Stimulated activated naive CD4-positive, alpha-beta T cell (primary cell): ENCODE data around the gene DLGAP1.

Experiments
- DNase-seq, 6 experiments: peaks; one replicate each; lab custom pipeline; 2025; lab: John Stamatoyannopoulos, UW

Gene DLGAP1

DNA sequence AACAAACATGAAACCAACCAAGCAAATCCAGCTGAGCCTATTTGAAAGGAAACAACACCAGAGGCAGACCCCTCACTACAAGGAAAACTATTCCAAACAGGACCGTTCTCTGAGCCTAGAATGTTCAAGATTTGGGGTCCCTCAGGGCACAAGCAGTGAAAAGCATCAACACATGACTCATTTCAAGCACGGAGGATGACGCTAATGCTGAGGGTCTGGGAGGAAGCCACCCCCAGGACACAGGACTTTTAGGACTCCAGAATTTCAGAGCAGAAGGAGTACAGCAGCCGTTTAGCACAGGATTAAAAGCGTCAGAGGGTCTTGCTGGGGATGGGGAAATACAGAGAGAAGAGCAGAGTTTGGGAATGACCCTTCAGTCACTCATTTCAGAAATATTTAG is 168.9 kb downstream of the DLGAP1 start:
- no peak for DNase-seq

- DNase-seq: no peak
These were observed 169.6 kb downstream of the DLGAP1 start for GRCh38 chr18:4285525-4285924.

GRCh38 chr18:4284528-4284927 is 170.6 kb downstream of the DLGAP1 start:
- DNase-seq: no peak

GRCh38 chr18:4283746-4284291 is 171.3 kb downstream of the DLGAP1 start:
- DNase-seq: no peak

- no peak for DNase-seq
These were observed 172.2 kb downstream of the DLGAP1 start for GRCh38 chr18:4282954-4283353.

DNA sequence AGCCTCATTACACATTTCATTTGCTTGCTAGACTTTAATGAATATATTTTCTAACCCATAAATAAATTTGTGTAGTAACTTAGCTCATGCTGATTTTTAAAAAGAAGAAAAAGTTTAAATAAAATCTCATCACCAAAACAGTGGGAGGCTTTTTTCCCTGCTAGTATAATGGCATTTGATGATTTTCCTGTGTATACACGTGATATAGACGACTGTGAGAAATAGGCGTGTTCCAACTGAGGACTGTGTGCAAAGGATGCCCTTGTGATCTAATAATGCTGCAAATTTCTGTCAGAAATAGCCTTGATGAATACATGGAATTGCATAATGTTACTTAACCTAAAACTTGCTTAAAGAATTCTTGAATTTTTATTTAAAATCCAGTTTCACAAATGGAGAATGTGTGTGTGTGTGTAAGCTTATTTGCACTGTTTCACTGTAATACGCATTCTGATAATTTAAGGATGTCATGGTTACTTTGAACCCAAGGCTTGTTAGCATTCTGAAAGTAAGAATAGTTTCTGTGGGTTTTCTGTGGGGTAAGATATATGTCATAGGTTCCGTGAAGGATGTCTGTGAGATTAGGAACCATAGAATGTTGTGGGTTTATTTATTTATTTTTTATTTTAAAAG is 178.0 kb downstream of the DLGAP1 start:
- no peak for DNase-seq

- no peak for DNase-seq
These were observed 183.2 kb downstream of the DLGAP1 start for GRCh38 chr18:4271952-4272351.

GRCh38 chr18:4270988-4271387 is 184.1 kb downstream of the DLGAP1 start:
- no peak for DNase-seq

DNA sequence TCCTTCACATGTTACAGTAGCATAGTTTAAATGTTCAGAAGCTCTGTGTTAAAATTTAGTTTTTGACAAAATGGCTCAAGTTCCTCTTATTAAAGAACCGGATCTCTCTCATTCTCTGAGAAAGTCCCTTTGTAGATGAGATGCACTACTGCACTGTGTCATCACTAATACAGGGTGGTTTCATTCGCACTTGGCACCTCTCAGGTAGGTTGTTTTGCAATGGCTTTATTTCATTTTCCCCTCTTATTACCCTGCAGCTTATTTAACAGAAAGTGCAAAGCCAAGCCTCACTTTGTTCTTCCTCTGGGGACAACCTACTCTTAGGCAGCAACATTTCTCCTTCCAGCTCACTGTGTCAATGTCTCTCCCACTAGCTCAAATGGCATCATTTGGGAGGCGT is 185.1 kb downstream of the DLGAP1 start:
- DNase-seq: no peak

GRCh38 chr18:4267641-4268040 is 187.5 kb downstream of the DLGAP1 start:
- DNase-seq: no peak

DNA sequence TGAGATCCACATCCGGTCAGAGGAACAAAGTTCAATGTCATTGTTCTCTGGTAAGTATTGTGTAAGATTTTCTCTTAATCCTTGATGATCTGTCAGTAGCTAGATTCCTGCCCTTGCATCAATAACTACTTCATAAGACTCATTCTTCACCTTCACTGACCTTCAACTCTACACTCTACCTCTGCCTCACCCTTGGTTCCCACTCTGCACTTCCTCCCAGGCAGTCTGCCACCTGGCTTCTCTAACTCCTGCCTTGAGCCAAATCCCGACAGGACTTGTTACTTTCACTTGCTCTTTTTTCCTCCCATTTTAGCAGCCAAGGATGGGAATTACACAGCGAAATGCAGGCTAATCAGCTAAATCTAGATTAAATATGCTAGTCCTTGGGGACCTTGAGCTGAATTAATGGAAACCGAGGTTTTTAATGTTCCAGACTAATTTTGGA is 190.7 kb downstream of the DLGAP1 start:
- no peak for DNase-seq

DNA sequence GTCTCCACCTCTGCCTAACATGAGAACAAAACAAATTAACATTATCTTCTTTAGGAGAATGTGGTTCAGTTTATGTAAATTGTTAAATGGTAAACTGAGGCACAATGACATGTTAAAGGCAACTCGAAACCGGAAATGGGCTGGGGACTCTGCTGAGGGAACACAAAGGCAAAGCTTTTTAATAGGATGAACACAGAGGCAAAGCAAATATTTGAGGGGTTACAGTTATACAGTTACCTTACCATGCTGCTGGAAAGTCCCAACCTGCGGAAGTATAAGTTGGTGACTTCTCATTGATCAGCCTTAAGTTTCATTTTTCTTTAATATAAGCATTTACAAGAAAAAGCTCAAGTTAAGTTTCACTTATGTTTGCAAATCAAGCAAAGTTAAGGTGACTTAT is 195.0 kb downstream of the DLGAP1 start:
- no peak for DNase-seq

DNA sequence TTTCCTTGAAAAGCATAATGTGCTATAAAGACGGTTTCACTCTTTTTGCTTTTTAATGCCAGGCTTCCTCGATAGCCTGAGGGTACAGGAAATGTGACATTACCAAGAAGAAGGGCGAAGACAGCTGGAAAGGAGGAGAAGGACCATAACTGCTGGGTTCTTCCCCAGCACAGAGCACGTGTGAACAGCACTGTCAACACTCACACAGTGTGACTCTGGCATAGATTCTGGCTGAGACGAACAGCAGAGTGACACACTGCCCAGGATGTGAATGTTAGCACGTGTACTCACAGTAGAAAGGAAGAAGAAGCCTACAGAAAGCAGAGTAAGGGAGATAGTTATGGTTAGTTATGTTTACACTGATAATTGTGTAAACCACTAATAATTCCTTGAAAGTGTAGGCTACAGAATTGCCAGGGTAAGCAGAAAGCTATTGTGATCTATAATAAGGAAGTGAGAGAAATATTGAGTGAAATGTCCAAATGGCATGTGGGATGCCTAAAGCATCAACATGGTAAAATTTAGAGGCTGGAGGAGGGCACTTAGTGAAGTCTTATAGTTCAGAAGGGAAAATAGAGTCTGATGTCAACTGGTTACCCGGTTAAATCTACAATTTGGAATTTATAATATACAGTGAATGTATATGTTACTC is 198.2 kb downstream of the DLGAP1 start:
- no peak for DNase-seq

- no peak for DNase-seq
These were observed 200.3 kb downstream of the DLGAP1 start for GRCh38 chr18:4254840-4255239.

- no peak for DNase-seq
These were observed 202.3 kb downstream of the DLGAP1 start for GRCh38 chr18:4252829-4253228.

DNA sequence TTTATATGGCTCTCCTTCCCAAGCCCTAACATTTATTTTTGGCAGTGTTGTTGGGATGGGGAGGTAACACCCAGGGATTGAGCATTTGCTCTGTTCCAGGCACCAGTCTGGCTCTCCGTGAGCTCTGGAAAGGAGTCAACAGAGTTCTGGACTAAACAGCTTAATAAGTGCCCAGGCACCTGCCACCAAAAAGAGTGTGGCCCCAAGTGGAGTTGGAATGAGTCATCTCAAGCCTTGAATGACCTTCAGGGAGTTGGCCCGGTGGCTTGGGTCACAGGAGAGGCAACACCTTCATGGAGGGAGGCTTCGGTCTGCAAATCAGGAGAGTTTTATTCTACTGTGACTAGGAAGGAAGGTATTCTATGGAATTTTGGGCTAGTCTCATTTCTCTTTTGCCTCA is 203.2 kb downstream of the DLGAP1 start:
- DNase-seq: no peak

DNA sequence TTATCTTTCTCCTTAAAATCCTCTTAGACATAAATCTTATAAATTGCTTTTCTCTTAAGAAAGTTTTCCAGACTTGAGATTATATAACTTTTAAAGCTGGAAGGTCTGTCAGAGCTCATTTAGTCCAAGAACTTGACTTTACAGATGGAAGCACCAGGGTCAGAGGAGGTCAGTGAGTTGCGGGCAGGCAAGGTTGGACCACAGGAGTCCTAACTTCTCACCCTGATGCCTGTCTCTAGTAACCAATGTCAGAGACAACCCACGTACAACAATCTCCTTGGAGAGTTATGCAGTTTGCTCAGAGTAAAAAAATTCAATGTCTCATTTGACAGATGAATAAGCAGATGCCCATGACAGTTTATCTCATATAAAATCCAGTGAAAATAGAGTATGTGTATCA is 203.9 kb downstream of the DLGAP1 start:
- no peak for DNase-seq

- DNase-seq: no peak
These were observed 205.0 kb downstream of the DLGAP1 start for GRCh38 chr18:4250141-4250540.

DNA sequence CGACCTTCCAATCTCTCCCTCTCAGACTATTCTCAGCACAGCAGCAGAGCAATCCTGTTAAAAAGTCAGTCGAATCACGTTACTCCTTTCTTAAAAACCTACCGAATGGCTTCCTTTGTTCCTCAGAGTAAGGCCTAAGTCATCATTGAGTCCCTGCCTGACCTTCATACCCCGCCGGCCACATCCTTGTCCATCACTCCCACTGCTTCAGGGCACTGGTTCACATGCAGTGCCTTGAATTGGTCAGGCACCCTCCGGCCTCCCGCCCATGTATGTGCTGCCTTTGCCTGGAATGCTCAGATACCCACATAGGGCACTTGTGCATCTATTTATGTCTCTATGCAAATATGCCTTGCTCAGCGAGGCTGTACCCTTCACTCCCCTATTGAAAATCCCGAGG is 206.4 kb downstream of the DLGAP1 start:
- DNase-seq: no peak

DNA sequence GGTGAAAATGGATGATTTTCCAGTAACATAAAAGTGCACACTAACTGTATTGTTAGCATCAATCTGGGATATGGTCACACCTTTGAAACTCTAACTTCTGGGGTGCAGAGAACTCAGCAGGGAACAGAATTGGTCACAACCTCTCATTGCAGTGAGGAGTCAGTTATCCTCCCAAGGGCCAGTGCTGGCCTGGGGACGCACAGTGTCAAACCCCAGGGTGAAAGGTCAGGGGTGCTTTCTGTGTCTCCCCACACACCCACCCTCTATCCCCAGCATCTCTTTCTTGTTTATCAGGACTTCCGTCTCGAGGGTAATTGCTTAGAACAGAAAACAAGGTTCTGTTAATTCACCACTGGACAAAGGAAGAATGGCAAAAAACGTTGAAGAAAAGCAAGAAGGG is 208.7 kb downstream of the DLGAP1 start:
- DNase-seq: no peak

GRCh38 chr18:4245456-4245855 is 209.7 kb downstream of the DLGAP1 start:
- DNase-seq: no peak

DNA sequence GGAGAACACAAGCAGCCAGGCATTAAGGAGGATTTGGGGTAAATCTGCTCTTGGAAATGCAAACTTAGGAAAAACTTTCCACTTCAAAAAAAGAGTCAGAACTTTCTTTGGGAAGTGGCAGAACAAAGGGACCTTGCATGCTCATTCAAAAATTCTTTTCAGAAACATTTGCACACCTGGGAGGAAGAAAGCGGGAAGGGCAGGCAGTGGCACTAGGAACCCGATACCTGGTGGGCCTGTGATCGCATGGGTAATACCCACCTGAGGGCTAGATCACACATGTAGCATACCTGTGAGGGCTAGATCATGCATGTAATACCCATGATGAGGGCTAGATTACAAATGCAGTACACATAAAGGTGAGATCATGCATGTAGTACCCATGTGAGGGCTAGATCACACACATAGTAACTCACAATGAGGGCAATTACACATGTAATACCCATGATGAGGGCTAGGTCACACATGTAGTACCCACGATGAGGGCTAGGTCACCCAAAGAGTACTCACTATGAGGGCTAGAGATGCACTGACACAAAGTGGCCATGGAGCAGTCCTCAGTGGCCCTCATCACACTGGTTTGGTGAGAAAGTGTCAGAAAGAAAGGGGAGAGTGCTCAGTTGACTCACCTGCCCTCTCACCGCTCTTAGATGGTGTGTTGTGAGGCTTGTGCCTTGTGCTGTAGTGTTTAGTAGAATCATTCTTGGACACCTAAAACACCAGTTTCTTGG is 212.5 kb downstream of the DLGAP1 start:
- no peak for DNase-seq

GRCh38 chr18:4241090-4241617 is 214.0 kb downstream of the DLGAP1 start:
- DNase-seq: no peak
